NCI-H69 (cell line): Measurements from ENCODE around the gene PLLP.
"Not testable (repeated sequence)": the region's sequence is repeated elsewhere in the genome, so short reads cannot be mapped to it uniquely, and the experiment has no call there.

ENCODE experiments used
- DNase-seq: peaks from one replicate; lab custom pipeline; 2025; lab: John Stamatoyannopoulos, UW

The PLLP gene

DNA sequence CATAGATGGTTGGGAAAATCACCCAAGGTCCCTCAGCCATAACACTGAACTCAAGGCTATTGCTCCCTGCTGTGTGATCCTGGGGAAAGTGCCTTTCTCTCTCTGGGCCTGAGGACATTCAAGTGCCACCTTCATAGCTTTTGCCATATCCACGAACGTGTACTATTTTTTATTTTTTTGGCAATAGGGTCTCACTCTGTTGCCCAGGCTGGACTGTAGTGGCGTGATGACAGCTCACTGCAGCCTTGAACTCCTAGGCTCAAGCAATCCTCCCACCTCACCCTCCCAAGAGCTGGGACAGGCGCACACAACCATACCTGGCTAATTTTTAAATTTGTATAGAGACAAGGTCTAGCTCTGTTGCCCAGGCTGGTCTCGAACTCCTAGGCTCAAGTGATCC is 10.6 kb downstream of the PLLP start:
- DNase-seq: no peak

DNA sequence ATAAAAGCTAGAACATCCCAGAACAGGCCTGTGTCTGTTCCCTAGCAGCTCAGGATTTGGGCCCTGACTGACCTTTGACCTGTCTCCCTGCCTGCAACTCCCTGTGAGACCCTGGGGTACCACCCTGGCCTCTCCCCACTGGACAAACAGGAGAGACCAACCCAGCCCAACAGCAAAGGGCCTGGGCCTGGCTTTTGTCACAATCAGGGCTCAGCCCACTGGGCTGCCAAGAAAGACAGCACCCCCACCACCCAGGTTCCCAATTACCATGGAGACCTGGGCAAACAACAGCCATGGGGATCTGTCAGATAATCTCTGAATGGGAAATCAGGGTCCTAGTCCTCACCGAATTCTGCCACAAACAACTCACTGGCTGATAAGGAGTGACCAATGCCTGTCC is 11.1 kb downstream of the PLLP start:
- DNase-seq: no peak

DNA sequence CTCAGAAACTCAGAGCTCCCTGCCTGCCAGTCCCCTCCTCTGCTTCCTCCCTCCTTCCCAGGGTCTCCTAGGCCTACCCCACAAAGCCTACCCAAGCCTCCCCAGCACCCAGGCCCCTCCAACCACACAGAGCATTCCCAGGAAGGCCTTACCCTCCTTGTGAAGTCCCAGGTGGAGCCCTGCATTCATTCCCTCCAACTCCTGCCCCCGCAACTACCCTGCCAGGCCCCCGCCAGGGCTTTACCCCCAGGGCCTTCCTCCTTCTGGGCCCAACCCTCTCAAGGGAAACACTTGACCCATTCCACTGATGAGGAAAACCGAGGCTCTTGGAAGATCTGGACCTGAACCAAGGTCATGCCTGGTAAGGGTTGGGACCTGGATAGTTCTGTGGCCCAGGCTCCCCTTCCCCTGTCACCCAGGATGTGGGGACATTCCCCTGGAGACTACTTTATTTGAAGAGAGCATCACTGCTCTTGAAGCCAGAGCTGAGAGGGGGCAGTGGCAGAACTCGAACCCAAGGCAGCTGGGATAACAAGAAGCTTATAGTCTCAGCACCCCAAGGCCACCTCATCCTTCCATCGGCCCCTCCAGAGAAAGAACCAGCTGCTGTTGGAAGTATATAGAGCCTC is 12.5 kb downstream of the PLLP start:
- no peak for DNase-seq

DNA sequence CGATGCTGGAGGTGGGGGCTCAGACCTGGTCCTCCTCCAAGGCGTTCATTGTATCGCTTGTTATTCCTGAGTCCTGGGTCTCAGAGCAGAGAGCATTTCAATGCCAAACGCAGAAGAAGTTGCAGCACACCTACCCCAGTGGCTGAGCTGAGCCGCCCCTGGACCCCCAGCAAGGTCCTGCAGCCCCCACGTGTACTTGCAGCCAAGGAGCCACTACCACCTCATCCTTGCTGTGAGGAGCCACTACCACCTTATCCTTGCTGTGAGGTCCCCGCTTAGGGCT is 13.5 kb downstream of the PLLP start:
- DNase-seq: no peak

DNA sequence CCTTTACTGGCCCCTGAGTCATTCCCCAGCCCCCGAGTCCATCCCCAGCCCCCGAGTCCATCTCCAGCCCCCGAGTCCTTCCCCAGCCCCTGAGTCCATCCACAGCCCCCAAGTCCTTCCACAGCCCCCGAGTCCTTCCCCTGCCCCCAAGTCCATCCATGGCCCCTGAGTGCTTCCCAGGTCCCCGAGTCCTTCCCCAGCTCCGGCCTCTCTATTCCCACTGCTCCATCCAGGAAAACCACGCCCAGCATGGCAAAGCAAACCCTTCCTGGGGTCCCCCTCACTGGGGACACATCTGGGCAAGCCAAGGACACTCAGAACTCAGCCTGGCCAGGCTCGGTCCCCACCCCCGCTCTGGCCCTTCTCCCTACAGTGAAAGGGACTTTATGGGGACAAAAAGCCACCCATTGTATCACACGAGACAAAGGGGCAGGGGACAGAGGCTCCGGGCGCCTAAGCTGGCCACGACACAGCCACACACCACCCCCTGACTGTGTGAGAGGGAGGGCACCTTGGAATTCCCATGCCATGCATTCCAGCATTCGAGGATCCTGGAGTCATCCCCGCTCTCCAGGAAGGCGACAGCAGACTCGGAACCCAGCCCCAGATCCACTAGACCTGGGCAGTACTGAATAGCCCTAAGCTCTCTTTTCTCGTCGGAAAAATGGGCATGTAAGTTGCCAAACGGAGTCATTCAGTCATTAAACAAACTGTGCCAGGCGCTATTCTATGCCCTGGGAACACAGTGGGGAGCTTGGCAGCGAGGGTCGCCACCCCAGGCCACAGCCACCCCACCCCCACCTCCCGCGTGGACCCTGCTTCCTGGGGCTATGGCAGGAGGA is 14.0 kb downstream of the PLLP start:
- no peak for DNase-seq

DNA sequence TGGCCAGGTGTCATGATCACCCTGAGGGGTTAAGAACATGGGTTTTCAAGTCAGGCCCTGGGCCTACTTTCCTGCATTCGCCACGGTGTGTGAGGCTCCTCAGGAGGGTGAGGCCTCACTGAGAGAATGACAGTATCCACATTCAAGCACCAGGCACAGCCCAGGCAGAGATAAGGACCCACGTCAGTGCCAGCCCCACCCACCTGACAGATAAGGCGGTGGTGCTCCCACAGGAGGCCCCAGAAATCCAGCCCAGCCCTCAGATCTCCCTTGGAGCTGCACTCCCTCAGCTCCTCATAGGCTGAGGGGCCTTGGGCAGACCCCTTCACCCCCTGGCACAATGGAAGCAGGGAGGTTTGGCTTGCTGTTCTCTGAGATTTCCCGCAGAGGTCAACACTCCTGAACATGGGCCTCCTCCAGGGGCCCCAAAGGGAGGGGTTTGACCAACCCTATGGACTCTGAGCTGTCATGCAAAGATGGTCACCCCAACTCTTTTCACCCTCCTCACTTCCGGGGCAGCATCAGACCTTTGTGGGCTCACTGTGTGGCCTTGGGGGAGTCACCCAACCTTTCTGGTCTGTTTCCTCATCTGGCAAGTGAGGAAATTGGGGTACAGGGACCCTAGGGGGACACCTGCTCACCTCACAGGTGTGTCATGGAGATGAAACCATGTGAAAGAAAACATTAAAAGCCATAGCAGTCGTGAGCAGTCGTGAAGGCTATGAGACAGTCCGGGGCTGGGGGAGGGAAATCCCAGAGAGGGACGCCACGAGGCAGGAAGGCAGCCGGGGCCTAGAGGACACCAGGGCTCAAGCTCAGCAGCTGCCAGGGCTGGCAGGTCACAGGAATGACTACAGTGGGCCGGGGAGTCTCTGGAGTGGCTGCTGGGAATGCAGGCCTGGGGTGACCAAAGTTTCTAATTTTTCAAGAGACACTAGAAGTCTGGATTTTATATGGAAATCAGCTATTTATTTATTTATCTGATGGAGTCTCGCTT is 15.4 kb downstream of the PLLP start:
- DNase-seq: no peak

DNA sequence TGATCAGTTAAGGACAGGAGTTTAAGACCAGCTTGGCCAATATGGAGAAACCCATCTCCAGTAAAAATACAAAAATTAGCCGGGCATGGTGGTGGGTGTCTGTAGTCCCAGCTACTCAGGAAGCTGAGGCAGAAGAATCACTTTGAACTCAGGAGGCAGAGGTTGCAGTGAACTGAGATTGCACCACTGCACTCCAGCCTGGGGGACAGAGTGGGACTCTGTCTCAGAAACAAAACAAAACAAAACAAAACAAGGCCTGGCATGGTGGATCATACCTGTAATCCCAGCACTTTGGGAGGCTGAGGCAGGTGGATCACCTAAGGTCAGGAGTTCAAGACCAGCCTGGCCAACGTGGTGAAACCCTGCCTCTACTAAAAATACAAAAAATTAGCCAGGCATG is 17.1 kb downstream of the PLLP start:
- not testable (repeated sequence) for DNase-seq

DNA sequence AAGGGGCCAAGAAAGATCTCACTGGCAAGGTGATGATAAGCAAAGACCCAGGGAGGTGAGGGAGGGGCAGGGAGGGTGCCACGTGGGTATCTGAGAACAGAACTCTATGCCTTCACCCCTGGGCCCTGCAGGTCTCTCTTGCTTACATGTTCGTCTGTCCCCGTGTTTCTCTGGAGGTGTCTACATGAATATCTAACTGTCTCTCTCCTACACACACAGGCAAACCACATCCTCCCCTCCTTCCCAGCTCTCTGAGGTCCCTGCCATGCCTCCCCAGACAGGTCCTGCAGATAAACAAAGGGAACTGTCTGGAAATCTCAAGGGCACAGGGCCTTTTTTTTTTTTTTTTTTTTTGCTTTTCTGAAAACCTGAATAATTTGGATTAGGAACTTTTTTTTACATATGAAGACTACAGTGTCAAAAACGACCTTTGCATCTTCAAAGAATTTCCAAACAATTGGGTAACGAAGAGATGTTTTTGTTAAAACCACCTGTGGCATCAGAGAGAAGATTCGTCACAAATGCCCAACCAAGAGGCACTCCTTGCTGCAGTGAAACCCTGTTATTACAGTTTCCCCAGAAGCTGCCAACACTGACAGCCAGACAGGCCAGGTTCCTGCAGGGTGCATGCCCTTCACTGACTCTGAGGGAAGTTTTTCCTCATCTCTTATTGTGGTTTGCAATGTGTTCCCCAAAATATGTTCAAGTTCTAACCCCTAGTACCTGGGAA is 17.8 kb downstream of the PLLP start:
- no peak for DNase-seq

DNA sequence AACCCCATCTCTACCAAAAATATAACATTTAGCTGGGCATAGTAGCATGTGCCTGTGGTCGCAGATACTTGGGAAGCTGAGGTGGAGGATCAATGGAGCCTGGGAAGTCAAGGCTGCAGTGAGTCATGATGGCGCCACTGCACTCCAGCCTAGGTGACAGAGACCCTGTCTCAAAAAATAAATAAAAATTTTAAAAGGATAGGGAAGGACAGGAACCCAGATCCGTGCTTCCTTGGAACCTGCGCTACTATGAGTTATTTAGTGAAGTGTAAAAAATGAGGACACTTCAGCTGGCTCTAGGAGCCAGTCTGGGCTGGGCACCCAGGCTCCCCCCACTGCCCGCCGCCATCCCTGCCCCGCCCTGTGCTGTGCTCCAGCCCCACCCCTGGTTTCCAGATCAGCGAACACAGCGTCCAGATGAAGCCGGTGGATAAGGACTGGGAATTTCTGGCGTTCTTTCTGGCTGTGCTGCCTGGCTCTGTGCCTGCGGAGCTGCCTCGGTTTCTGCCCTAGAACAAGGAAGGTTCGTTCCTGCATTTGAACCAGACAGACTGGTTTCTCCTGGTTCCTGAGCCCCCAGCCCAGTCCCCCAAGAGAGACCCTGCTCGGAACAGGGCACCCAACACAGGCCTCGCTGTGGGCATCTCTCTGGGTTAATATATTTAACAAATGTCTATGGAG is 18.5 kb downstream of the PLLP start:
- peak; percentile 35 for DNase-seq

DNA sequence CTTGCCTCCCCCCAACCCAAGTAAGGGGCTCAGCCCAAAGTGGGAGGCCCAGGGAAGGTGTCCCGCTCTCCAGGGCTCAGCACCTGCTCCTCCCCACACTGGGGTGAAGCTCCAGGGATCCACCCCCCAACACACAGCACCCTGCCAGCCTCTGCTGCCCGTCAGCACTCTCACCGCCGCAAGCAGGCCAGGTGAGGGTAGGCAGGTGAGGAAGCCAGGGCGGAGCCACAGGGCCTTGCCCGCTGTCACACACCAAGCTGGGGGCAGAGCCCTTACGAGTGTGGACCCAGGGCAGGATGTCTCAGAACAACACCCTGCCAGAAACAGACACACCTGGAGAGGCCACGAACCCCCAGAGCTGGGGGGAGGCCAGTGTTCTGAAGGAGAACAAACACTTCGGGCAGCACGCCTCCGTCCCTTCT is 19.5 kb downstream of the PLLP start:
- DNase-seq: peak; percentile 4

DNA sequence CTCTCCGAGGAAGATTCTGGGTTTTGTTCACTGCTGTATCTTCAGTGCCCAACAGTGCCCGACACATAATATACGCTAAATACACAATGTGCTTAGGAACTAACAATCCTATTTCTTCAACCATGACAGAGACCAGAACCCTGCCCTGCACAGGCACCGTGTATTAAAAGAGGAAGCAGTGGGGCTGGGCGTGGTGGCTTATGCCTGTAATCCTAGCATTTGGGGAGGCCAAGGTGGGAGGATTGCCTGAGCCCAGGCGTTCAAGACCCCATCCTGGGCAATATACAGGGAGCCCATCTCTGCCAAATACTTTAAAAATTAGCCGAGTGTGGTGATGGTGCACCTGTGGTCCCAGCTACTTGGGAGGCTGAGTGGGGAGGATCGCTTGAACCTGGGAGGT is 20.1 kb downstream of the PLLP start:
- no peak for DNase-seq

DNA sequence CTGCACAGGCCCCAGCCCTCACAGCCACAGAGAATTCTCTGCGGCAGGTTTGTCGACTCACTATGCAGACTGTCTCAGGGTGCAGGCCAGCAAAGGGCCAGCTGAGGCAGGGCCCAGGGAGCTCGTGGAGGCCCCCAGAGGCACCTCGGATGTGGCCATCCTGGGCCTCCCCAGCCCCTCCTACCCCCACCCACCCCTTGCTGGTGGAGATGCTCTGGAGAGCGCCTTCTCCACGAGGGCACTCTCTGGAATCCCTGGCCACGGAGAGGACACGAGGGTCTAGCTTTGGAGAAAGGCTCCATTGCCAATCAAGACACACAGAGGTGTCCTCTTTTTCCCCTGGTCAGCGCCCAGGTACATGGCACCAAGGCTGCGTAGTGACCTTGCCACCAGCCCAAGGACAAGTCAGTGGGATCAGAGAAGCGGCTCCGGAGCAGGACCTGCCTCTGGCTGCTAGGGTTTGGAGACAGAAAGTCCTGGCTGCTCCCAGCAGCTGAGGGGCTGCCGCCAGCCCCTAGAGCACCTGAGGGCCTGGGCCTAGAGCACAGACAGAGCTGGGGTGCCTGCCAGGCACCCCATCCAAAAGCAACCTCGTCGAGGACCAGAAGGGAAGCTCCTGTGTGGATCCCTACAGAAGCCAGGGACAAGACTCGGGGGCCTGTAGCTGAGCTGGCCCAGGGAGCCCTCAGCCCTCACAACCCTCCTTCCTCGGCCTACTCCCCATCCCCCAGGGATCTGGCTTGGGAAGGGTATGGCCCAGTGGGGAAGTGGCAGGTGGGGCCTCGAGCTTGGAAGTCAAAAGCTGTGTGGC is 20.7 kb downstream of the PLLP start:
- DNase-seq: no peak

DNA sequence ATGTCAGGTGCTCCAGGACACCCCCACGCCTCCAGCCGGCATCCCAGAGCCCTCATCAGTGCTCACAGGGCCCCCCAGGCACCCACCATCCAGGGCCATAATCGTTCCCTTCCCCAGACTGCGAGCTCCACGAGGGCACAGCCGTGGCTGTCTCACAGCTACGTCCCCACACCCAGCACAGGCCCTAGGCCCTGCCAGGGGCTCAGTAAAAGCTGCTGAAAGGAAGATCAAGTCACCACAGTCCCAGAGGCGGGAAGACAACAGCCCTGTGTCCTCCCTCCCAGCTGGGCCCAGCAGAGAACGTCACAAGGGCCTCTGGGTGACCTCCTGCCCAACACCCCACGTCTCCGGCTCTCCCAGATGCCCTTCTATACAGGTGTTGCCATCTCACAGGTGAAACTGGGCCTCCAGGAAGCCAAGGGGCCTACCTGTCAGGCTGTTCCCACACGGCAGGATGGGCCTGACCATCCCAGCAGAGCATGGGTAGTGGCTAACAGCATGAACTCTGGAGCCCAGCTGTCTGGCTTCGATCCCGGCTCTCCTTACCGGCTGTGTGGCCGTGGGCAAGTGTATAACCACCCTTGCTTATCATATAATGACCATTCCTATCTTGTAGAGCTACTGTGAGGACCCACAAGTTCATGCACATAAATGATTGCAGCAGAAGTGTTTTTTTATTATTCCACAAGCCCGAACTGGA is 21.5 kb downstream of the PLLP start:
- DNase-seq: no peak

DNA sequence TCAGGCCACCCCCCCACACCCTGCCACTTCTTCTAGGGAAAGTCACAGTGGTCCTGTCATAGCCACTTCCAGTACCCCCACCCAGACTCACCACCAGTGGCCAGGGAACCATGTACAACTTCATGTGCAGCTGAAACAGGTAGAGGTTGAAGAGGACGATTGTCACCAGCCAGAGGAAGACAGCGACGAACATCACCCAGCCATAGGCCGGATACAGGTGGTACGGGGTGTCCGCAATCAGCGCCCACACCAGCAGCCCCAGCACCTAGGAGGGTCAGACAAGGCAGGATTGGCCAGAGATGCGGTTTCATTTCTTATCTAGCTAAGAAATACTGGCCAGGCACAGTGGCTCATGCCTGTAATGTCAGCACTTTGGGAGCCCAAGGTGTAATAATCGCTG is 22.7 kb downstream of the PLLP start:
- no peak for DNase-seq

DNA sequence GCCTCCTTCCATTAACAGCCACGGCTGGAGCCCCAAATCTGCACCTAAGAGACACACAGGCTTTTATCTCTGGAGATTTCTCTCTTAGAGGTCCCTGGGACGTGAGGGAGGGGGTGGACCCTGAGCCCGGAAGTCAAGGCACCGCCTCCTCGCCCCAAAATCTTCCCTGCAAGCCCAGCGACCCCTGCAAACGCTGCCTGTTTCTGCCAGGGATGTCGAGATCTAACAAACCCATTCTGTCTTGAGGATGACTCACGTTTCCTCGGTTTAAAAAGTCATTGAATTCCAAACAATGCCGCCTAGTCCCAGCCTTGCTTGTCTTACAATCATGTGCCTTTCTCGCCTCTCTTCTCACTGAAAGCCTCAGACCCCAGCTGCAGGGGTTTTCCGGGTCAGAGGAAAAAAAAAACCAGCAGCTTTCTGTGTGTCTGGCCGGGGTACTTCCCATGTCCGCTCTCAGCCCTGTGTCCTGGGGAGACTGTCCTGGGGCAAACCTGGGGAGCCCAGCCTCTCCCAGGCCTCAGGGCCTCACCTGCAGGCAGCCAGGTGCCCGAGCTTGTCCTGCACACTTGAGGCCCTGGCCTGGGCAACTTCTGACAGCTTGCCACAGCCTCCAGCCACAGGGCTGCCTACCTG is 24.1 kb downstream of the PLLP start:
- DNase-seq: no peak

DNA sequence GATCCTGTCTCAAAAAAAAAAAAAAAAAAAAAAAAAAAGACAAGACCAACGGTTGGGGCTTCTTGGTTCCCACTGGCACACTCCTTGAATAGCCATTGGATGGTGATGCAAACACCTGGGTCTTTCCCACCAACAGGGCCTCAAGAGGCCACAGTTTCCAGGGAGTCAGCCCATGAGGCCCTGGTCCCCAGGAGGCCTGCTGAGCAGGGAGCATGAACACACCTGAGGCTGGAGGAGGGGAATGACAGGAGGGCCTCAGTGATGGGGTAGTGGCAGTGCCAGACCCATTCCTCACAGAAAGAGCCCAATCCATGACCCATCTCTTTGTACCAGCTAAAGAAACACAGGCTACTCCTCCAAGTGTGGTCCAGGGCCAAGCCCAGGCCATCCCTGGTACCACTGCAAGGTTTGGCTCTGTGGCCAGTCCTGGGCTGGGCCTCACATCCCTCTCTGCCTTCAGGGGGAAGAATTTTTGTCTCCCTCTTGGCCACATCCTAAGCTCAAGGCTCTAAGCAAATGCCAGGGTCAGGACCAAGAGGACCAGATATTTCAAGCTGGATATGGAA is 25.5 kb downstream of the PLLP start:
- no peak for DNase-seq

DNA sequence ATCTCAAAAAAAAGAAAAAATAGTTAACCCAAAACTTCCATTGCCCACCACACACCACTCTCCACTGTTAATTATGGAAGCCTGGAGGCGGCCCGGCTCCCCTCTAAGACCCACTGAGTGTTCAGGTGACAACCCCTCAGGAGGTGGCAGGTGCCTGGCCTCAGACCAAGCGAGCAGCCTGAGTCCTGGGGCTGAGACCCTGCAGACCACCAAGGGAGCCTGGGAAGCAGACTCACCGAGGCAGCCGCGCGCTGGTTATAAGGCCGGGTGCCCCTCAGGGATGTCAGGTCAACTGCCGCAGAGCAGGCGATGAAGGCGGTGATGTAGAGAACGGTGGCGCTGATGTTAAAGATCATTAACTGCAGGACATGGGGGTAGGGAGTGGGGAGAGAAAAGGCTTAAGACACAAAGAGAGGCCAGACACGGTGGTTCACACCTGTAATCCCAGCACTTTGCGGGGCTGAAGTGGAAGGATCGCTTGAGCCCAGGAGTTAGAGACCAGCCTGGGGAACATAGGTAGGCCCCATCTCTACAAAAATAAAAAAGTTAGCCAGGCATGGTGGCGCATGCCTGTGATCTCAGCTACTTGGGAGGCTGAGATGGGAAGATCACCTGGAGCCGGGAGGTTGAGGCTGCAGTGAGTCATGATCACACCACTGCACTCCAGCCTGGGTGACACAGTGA is 26.1 kb downstream of the PLLP start:
- DNase-seq: no peak

DNA sequence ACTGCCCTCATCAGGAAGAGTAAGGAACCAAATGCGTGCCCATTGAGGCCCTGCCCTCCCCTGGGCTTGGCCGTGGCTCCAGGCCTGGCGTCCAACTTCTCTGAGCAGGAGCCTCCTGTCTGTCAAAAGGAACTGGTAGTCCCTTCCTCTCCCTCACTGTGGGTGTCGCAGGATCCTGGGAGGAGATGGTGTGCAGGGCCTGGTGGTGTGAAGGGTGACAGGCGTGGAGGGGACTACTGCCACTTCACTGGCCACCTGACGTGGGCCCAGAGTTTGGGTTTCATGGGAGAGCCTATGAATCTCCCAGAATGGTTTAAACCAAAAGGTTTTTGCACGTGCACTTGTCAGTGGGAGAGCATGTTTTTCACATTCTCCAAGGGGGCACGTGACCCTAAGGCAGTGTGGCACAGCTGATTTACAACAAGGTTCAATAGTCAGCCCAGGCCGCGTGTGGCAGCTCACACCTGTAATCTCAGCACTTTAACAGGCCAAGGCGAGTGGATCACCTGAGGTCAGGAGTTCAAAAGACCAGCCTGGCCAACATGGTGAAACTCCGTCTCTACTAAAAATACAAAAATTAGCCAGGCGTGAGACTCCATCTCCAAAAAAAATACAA is 26.9 kb downstream of the PLLP start:
- DNase-seq: no peak
